Endodermal cell (in vitro differentiated cells): ENCODE measurements around the gene CNPY4. TPM values are rescaled to one million over a fixed set of nuclear protein-coding genes. Genes with fewer than 3 reads are reported as not detected.

Source experiments
- DNase-seq: peaks from one replicate; pipeline ENCODE4 v3.0.0-alpha.2; 2017
- H3K27ac ChIP-seq: 2 replicates; pipeline ENCODE4 v1.5.1; 2013; ENCODE audit warnings: mild to moderate bottlenecking, low read depth, low read length, moderate library complexity
- H3K27me3 ChIP-seq: 2 replicates; pipeline ENCODE4 v1.6.1; 2013; ENCODE audit warnings: mild to moderate bottlenecking, low read length, moderate library complexity; ENCODE audit not compliant: insufficient read depth, control insufficient read depth, poor library complexity, severe bottlenecking
- H3K36me3 ChIP-seq: 2 replicates; pipeline ENCODE4 v1.7.0; 2013; ENCODE audit warnings: mild to moderate bottlenecking, low read length, moderate library complexity; ENCODE audit not compliant: control insufficient read depth, insufficient read depth
- H3K4me1 ChIP-seq: one replicate; pipeline ENCODE4 v1.7.0; 2013; ENCODE audit warnings: low read length; ENCODE audit not compliant: control insufficient read depth, insufficient read depth
- H3K4me3 ChIP-seq: 2 replicates; pipeline ENCODE4 v1.5.1; 2013; ENCODE audit warnings: mild to moderate bottlenecking, low read length, moderate library complexity
- H3K9ac ChIP-seq: 2 replicates; pipeline ENCODE4 v1.6.1; 2013; ENCODE audit warnings: mild to moderate bottlenecking, low read length, moderate library complexity; ENCODE audit not compliant: poor library complexity, severe bottlenecking; ENCODE audit errors: extremely low read depth
- H3K9me3 ChIP-seq: 2 replicates; pipeline ENCODE4 v1.6.1; 2013; ENCODE audit warnings: mild to moderate bottlenecking, low read length, moderate library complexity; ENCODE audit not compliant: control insufficient read depth
- H3K27ac Mint-ChIP-seq: 2 replicates; pipeline ENCODE4 v1.8.0; 2020; ENCODE audit warnings: mixed read lengths
- H3K27me3 Mint-ChIP-seq: 2 replicates; pipeline ENCODE4 v1.8.0; 2021; ENCODE audit warnings: mild to moderate bottlenecking, mixed read lengths; ENCODE audit not compliant: insufficient read depth
- H3K36me3 Mint-ChIP-seq: 2 replicates; pipeline ENCODE4 v1.8.0; 2020; ENCODE audit warnings: low read depth, mixed read lengths
- H3K4me1 Mint-ChIP-seq: 2 replicates; pipeline ENCODE4 v1.8.0; 2020; ENCODE audit warnings: mixed read lengths
- H3K4me3 Mint-ChIP-seq: 2 replicates; pipeline ENCODE4 v1.8.0; 2020; ENCODE audit warnings: mild to moderate bottlenecking, moderate library complexity, mixed read lengths
- H3K9me3 Mint-ChIP-seq: 2 replicates; pipeline ENCODE4 v1.8.0; 2020; ENCODE audit warnings: mild to moderate bottlenecking, mixed read lengths
- CTCF ChIP-seq: fragments of 200-600 bp; sonication (generic); conservative IDR thresholded peaks from 2 replicates; pipeline ENCODE4 v1.5.0; 2021; ENCODE audit warnings: antibody characterized with exemption, mild to moderate bottlenecking
- WGBS, 2 experiments: methylation state at CpG; one replicate each; pipeline versions ENCODE4 v1.1.5 to v1.1.7; 2013; ENCODE audit warnings: missing lambda C conversion rate in 2 of 2, mixed read lengths in 1 of 2; ENCODE audit not compliant: insufficient coverage in 1 of 2, insufficient read length in 1 of 2; 5-methylcytosine and 5-hydroxymethylcytosine counted together
- total RNA-seq, 2 donors: library from RNA; stranded (reverse); fragmentation: NEBNext Ultra II Directional in 1 of 2; extraction: Animal tissue kit (Norgen Biotek cat#: 25700) in 1 of 2; gene quantifications; 2 replicates in 1 of 2; 3 replicates in 1 of 2; pipeline ENCODE4 v1.2.1, GENCODE V29; 2021

CNPY4 gene
- total RNA-seq, 2 donors from 2014 or later, result 16.2 to 19.4 TPM

- Mint-ChIP-seq H3K27me3 (no peaks in the 10 kb centered on the region), H3K36me3 (peaks cover 35% of the 10 kb centered on the region), H3K9me3 (no peaks in the 10 kb centered on the region), H3K4me3 (peak within 1 kb of the TSS; percentile 91), H3K27ac (peak within 1 kb of the TSS; percentile 94), H3K4me1 (peaks cover 7% of the 10 kb centered on the region)
- Histone ChIP-seq H3K27ac (peak within 1 kb of the TSS; percentile 62), H3K4me3 (peak within 1 kb of the TSS; percentile 92), H3K9ac (peak within 1 kb of the TSS; percentile 68), H3K4me1 (no peaks in the 10 kb centered on the region), H3K9me3 (no peaks in the 10 kb centered on the region), H3K36me3 (peaks cover 36% of the 10 kb centered on the region), H3K27me3 (no peaks in the 10 kb centered on the region)
- no peak for TF ChIP-seq CTCF
- WGBS, 2 experiments, result 2 to 14% methylated on average over 7 to 68 of the region's 68 CpGs
- DNase-seq, result peak; percentile 92
Observed at GRCh38 chr7:100088621-100089457, 30.6 kb upstream of the CNPY4 start, which contains the start of gene COPS6. TSS of gene COPS6 (plus strand) at chr7:100088969. CDS start at chr7:100088991, 22 bp downstream.

DNA sequence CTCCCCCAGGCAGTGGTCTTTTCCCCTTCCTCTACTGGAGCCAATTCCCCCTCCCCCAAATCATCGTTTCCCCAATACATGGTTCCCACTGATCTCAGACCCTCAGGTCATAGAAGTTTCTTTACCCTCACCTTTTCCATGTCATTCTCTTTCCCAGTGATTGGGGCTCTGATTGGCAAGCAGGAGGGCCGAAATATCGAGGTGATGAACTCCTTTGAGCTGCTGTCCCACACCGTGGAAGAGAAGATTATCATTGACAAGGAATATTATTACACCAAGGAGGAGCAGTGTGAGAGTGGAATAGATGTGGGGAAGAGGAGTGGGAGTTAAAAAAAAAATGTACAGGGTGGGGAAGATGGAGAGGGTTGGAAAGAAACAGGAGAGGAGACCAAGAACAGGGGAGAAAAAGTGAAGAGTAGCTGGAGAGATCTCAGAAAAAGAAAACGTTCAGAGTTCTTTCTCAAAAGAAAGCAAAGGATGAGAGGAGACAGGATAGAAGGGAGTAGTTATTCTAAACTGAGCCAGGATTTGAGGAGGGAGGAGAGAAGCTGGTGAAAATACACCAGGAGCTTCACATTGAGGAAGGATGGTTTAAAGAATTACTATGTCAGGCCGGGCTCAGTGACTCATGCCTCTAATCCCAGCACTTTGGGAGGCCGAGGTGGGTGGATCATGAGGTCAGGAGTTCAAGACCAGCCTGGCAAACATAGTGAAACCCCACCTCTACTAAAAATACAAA, 29.8 kb upstream of the CNPY4 start:
- Histone ChIP-seq H3K9me3 (no peaks in the 10 kb centered on the region), H3K4me3 (peak overlapping the region; percentile 92), H3K27ac (peak overlapping the region; percentile 62), H3K36me3 (peaks cover 44% of the 10 kb centered on the region), H3K27me3 (no peaks in the 10 kb centered on the region), H3K9ac (peak overlapping the region; percentile 68), H3K4me1 (no peaks in the 10 kb centered on the region)
- 41 to 52% methylated on average over 4 to 7 of the region's 7 CpGs for WGBS, 2 experiments
- Mint-ChIP-seq H3K36me3 (peaks cover 43% of the 10 kb centered on the region), H3K4me1 (peaks cover 7% of the 10 kb centered on the region), H3K27ac (peak overlapping the region; percentile 90), H3K27me3 (no peaks in the 10 kb centered on the region), H3K9me3 (no peaks in the 10 kb centered on the region), H3K4me3 (peak overlapping the region; percentile 91)
- TF ChIP-seq CTCF, result no peak
- DNase-seq, result no peak

GRCh38 chr7:100090527-100091410, 28.7 kb upstream of the CNPY4 start:
- Mint-ChIP-seq H3K36me3 (peaks cover 54% of the 10 kb centered on the region), H3K27me3 (no peaks in the 10 kb centered on the region)

More at GRCh38 chr7:100090527-100091410, 28.7 kb upstream of the CNPY4 start:
- peaks cover 56% of the 10 kb centered on the region for H3K36me3 ChIP-seq
- H3K4me3 ChIP-seq, result no peak overlapping the region
- H3K4me3 Mint-ChIP-seq, result peak overlapping the region; percentile 91
- no peak overlapping the region for H3K9ac ChIP-seq
- no peaks in the 10 kb centered on the region for H3K27me3 ChIP-seq
- peaks cover 7% of the 10 kb centered on the region for H3K4me1 Mint-ChIP-seq
- peak overlapping the region; percentile 62 for H3K27ac Mint-ChIP-seq
- 95 to 96% methylated on average over 7 to 14 of the region's 14 CpGs for WGBS, 2 experiments
- no peak overlapping the region for H3K27ac ChIP-seq
- no peaks in the 10 kb centered on the region for H3K9me3 Mint-ChIP-seq
- no peak for DNase-seq
- H3K9me3 ChIP-seq, result no peaks in the 10 kb centered on the region
- TF ChIP-seq CTCF, result no peak
- no peaks in the 10 kb centered on the region for H3K4me1 ChIP-seq
